COR-L47 (cell line): ENCODE results near the gene KIF22.
"Not testable (repeated sequence)": the region's sequence is repeated elsewhere in the genome, so short reads cannot be mapped to it uniquely, and the experiment has no call there.

ENCODE experiments used
- DNase-seq: peaks from one replicate; lab custom pipeline; 2025; lab: John Stamatoyannopoulos, UW

The KIF22 gene

DNA sequence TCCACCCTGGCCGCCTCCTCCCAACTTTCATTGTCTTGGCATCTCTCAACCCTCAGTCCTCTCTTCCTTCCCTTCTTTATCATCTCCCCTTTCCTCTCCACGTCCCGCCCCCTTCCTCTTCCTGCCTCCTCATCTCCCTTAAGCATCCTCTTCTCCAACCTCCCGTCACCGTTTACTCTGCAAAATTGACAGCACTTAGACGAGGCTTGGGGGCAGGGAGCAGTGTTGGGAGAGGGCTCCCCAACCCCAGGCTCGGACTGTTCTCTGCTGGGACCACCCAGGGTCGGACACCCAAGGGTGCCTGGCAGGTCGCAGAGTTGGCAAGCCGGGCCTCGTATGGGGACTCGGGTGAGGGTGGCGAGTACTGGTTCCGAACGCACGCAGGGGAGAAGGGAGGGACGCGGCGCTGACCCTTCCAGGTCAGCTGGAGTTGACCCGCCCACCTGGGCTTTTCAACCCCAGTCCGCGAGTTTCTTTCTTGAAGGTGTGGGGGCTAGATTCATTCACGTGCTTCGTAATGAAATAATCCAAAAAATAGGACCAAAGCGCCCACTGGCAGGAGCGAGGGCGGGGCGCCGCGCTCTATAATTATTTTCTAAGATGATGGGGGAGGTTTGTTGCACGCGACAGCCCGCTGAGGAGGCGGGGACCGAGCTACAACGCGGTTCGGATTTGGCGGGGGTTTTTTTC is 24.6 kb downstream of the KIF22 start:
- DNase-seq = peak; percentile 78

DNA sequence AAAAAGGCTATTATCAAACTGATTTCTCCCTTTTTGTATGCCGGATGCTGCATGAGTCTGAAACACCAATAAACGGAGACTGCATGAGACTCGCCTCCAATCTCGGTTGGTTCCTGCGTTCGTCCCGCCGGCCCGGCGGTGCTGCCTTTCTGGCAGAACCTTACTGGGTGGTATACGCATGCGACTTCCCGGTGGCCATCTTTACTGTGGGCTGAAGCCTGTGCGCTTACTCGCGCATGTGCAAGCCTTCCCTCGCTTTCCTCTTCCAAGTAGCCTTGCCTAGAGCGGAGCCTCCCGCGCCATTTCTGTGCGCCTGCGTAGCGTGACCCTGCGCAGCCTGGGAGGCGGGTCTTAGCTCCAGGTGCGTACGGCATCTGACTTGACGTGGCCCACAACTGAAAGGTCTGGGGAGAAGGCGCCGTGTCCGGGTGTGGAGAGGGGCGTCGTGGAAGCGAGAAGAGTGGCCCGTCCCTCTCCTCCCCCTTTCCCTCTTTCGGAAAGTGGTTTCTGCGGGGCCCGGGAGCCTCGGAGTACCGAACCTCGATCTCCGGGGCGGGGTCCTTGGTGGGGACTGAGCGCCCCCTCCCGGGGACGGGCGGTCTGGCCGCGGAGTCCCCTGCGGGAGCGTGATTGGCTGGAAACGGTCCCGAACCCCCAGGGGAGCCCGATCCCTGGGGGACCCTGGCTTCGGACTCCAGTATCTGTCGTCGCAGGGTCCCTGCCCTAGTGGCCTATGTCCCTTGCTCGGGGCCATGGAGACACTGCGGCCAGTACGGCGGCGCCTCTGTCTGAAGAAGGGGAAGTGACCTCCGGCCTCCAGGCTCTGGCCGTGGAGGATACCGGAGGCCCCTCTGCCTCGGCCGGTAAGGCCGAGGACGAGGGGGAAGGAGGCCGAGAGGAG is 25.5 kb downstream of the KIF22 start, which contains the start of gene PAGR1:
Gene PAGR1, plus strand, starts transcription at position 360 of the 901 bp plus-strand sequence. Its CDS starts 374 bp downstream, at position 734.
- peak; percentile 99 for DNase-seq

GRCh38 chr16:29816694-29817441 is 26.3 kb downstream of the KIF22 start:
- peak; percentile 52 for DNase-seq

- no peak for DNase-seq
Measured at GRCh38 chr16:29818082-29818481, 27.5 kb downstream of the KIF22 start.

GRCh38 chr16:29819506-29819905 is 29.0 kb downstream of the KIF22 start:
- DNase-seq = no peak

DNA sequence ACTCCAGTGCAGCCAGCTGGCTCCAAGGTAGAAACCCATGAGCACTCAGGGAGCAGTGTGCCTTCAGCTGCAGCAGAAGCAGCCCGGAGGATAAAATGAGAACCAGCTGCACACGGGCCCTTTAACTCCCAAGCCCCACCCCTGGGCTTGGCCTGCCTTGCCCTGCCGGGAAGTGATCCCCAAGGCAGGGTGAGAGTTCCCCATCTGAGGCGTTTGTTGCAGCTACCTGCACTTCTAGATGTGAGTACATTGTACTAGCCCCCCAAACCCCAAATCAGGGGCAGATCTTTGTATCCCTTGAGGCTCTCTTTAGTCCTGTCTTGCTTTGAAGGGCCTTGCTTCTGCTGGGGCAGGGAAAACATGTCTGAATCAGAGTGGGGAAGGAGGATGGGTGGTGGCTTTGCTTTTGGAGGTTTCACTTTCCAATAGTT is 29.7 kb downstream of the KIF22 start, which contains the start of gene MVP:
Gene MVP, plus strand, starts transcription at position 192 of the 431 bp plus-strand sequence. CDS start 10,088 bp downstream, outside the sequence.
- DNase-seq = no peak

DNA sequence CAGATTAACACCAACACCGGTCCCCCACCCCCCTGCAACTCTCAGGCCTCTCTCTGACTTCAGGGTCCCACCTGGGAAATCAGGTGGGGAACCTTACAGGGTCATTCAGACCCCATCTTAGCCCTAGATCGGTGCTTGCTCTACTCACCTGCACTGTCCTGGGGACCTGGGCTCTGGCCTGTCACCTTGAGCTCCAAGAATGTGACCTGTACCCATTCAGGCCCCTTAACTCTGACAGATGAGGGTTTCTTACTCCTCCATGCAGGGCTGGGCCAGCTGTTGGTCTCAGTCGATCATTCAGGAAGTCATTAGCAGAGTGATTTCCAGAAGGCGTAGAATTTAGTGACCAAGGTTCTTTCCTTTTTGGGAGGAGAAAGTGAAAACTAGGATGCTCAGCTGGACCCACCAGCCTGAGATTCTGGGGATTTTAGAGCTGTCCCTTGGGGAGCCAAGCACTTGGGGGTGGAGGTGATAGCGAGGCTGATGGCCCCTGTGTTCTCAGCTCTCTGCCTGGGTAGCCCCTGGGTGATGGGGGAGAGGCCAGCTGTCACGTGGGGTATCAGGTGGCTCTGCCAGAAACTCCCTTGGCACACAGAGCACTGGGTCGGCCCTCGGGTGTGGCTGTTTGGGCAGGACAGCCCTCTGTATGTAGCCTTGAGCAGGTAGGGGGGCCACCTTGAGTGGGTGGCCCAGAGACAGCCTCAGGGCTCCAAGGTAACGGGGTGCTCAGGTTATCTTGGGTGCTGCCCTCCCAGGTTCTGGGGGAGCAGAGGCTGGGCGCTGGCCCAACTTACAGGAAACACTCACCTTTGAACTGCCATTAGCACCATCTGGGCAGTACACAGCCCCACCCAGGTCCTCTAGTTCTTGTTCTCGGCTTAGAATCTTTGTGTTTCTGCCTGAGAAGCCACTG is 30.4 kb downstream of the KIF22 start:
- DNase-seq = no peak

DNA sequence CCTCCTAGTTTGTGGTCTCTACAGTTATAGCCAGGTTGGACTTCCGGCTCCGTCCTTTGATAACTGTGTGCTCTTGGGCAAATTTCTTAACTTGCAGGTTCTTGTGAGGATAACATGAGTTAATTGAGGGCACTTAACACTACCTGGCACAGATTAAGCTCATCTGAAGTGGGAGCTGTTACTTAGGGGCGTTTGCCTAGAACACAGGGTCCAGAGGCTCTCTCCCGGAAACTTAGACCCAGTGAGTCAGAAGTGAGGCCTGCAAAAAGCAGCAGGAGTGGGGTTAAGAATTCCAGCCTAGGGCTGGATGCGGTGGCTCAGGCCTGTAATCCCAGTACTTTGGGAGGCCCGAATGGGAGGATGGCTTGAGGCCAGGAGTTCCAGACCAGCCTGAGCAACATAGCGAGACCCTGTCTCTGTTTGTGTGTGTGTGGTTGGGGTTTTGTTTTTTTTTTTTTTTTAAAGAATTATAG is 31.1 kb downstream of the KIF22 start:
- DNase-seq = no peak

DNA sequence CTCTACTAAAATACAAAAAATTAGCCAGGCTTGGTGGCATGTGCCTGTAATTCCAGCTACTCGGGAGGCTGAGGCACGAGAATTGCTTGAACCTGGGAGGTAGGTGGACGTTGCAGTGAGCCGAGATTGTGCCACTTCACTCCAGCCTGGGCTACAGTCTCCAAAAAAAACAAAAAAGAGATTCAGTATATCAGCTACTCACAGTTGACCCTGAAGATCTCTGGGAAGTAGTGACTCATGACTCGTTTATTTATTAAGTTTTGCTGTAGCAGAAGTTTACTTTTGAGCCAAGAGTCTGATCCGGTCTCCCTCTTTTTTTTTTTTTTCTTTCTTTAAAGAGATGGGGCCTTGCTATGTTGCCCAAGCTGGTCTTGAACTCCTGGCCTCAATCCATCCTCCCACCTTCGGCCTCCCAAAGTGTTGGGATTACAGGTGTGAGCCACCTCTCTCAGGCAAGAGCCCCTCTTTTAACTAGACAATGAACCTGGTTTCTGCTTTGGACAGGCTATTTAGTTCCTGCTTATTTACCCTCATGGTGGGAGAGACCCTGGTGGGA is 34.1 kb downstream of the KIF22 start:
- DNase-seq = no peak

DNA sequence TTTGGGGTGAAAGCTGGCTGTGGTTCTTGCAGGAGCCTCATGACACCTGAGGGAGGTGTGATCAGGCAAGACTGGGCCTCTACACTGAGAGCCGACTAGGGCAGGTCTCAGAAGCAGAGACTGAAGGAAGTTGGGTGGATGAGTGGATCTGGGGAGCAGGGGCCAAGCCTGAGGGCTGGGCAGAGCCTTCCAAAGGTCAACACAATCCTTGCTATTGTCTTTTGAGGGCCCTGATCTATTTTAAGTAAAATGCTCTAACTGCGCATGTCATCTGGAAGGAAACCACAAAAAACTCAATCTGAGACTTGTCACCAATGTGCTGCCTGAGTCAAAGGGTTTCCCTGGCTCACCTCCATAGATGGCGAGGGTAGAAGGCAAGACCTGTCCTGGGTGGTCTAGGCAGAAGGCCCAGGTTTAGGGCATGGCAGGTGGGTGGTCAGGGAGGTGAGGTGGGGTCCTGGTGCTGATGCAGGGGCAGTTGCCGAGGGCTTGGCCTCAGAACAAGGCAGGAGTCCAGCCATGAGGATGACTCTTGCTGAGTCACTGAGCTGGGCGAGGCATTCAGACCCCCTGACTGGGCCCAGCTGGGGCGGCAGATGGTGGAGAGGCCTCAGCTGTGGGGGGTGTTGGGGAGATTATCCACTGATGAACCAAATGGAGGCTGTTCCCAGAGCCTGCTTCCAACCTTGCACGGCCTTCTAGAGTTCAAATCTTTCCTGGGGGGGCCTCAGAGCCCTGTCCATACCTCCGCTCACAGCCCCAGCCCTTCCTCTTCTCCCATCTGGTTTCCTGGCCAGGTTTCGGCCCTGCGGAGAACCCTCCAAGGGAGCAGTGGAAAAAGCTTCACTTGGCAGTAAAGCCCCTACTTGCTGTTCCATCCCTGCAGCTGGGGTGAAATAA is 34.8 kb downstream of the KIF22 start:
- no peak for DNase-seq

DNA sequence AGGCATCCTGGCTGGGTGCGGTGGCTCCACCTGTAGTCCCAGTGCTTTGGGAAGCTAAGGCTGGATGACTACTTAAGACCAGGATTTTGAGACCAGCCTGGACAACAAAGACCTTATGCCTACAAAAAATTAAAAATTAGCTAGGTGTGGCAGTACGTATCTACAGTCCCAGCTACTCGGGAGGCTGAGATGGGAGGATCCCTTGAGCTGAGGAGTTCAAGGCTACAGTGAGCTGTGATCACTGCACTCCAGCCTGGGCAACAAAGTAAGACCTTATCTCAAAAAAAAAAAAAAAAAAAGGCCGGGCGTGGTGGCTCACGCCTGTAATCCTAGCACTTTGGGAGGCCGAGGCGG is 35.8 kb downstream of the KIF22 start:
- no peak for DNase-seq

- DNase-seq = no peak
Measured at GRCh38 chr16:29830774-29831173, 40.2 kb downstream of the KIF22 start.

DNA sequence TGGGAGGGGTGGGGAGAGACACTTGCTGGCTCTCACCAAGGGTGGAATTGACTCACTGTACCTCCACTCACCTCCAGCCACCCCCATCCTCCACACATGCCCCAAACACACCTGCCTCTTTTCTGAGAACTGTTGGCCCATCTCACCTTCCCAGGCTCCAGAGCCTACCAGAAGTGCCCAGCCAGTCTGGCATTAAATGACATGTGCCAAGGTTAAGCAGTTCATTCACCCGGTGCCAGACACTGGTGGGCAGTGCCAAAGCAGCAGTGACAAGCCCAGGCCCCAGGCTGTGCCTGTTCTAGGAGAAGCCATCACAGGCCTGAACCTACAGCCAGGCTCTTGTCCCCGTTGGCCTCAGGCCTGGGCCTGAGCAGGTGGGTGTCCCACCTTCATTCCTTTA is 40.9 kb downstream of the KIF22 start:
- DNase-seq = no peak

DNA sequence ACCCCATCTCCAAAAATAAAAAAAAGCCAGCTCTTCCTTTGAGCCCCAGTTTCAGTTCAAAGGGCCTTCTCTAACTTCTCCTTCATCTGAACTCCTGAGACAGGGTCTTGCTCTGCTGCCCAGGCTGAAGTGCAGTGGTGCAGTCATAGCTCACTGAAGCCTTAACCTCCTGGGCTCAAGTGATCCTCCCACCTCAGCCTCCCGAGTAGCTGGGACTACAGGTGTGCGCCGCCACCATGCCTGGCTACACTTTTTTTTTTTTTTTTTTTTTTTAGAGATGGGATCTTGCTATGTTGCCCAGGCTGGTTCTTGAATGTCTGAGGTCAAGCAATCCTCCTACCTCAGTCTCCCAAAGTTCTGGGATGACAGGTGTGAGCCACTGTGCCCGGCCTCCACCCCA is 42.7 kb downstream of the KIF22 start:
- not testable (repeated sequence) for DNase-seq

- DNase-seq = no peak
Measured at GRCh38 chr16:29834079-29834478, 43.5 kb downstream of the KIF22 start.

DNA sequence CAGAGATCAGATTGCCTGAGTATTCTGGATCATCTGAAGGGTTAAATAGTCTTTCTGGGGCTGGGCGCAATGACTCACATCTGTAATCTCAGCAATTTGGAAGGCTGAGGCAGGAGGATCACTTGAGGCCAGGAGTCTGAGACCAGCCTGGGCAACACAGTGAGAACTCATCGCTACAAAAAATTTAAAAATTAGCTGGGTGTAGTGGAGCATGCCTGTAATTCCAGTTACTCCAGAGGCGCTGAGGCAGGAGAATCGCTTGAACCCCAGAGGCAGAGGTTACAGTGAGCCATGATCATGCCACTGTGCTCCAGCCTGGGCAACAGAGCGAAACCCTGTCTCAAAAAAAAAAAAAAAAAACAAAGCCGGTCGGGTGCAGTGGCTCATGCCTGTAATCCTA is 45.4 kb downstream of the KIF22 start:
- DNase-seq = no peak

DNA sequence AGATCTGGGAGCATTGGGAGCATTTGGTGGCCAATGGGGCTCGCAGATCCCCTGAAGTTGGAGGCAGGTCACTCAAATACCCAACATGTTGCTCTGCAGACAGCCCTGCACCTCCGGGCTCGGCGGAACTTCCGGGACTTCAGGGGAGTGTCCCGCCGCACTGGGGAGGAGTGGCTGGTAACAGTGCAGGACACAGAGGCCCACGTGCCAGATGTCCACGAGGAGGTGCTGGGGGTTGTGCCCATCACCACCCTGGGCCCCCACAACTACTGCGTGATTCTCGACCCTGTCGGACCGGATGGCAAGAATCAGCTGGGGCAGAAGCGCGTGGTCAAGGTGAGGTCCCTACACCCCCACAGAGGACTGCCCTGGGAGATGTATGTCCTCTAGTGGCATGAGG is 46.1 kb downstream of the KIF22 start:
- no peak for DNase-seq

DNA sequence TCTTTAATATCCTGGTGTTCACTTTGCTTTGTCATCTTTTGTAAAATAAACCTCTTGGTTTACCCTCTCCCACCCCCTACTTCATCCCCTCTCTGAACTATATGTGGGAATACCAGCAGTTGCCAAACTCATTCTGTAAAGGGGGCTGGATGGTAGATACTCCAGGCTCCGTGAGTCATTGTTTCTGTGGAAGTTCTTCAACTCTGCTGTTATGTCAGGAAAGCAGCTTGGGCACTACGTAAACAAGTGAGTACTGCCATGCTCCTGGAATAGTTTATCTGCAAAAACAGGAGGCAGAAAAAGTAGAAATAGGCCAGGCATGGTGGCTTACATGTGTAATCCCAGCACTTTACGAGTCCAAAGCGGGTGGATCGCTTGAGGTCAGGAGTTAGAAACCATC is 47.3 kb downstream of the KIF22 start:
- no peak for DNase-seq

- DNase-seq = no peak
Measured at GRCh38 chr16:29839822-29840221, 49.3 kb downstream of the KIF22 start.

- DNase-seq = no peak
Measured at GRCh38 chr16:29840240-29840639, 49.7 kb downstream of the KIF22 start.
